GM06990 (cell line): ENCODE data around the gene LRRC46.

Experiments used
- DNase-seq: peaks from one replicate; pipeline ENCODE4 v3.0.0-alpha.2; 2011; ENCODE audit not compliant: insufficient read length; ENCODE audit errors: extremely low read depth
- H3K27me3 ChIP-seq: replicated peaks from 2 replicates; pipeline ENCODE4 v1.6.0; 2011; ENCODE audit warnings: low read length; ENCODE audit not compliant: control insufficient read depth, insufficient read depth
- H3K36me3 ChIP-seq: 2 replicates; pipeline ENCODE4 v1.5.1; 2011; ENCODE audit warnings: low read length; ENCODE audit not compliant: control insufficient read depth, insufficient read depth
- H3K4me3 ChIP-seq: replicated peaks from 2 replicates; pipeline ENCODE4 v1.5.1; 2011; ENCODE audit warnings: low read depth, mild to moderate bottlenecking, control low read depth, low read length
- CTCF ChIP-seq: IDR thresholded peaks from 2 replicates; pipeline ENCODE4 v1.5.1; 2011; ENCODE audit warnings: low read length, control low read depth, mild to moderate bottlenecking, inconsistent platforms; ENCODE audit not compliant: insufficient read depth, poor library complexity, severe bottlenecking

Gene LRRC46

DNA sequence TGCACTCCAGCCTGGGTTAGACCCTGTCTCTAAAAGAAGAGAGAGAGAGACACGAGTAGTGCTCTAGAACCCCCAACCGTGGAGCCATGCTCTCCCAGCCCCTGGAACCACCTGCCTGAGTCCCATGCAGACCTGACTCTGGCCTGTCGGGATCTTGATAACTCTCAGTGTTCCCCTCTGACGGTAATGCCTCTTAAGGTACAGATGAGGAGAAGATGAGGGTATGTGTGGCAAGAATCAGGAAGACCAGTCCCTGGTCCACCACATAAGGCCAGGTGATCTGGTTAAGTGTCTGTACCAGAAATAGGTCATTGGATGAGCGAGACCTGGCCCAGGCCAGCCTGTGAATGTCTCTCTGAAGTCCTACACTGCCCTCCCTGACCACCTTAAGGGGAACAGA, 28.3 kb upstream of the LRRC46 start:
- Histone ChIP-seq H3K27me3 (no peaks in the 10 kb centered on the region), H3K4me3 (no peak overlapping the region), H3K36me3 (peaks cover 2% of the 10 kb centered on the region)
- TF ChIP-seq CTCF: no peak
- no peak for DNase-seq

- no peaks in the 10 kb centered on the region for H3K27me3 ChIP-seq
These were observed 27.7 kb upstream of the LRRC46 start for GRCh38 chr17:47803751-47804150.

DNA sequence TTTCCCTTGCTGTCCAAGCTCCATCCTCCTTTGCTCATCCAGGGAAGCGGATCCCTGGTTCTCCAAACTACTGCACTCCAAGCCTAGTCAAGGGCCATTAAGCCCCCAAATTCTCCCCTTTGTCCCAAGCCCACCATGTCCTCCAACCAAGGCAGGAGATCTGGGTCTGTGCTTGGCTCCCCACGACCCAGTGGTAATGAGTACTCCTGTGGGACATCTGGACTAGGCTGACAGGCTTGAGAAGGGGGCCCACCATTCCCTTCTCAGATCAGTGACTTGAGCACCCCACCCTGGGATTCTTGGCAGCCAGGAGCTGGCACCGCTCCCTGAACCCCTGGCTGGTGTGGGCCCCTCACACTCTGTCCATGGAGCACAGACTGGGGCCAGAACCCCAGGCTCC, 27.0 kb upstream of the LRRC46 start:
- no peak for TF ChIP-seq CTCF
- no peak for DNase-seq

More at GRCh38 chr17:47803751-47804150, 27.7 kb upstream of the LRRC46 start:
- Histone ChIP-seq H3K36me3 (peaks cover 5% of the 10 kb centered on the region), H3K4me3 (no peak overlapping the region)
- no peak for TF ChIP-seq CTCF
- no peak for DNase-seq

GRCh38 chr17:47806026-47806912, 25.2 kb upstream of the LRRC46 start:
- H3K4me3 ChIP-seq: no peak overlapping the region
- DNase-seq: no peak
- peaks cover 16% of the 10 kb centered on the region for H3K36me3 ChIP-seq
- no peaks in the 10 kb centered on the region for H3K27me3 ChIP-seq
- TF ChIP-seq CTCF: no peak

More for the DNA sequence above, 27.0 kb upstream of the LRRC46 start:
- Histone ChIP-seq H3K27me3 (no peaks in the 10 kb centered on the region), H3K4me3 (no peak overlapping the region), H3K36me3 (peaks cover 11% of the 10 kb centered on the region)

GRCh38 chr17:47806913-47807255, 24.6 kb upstream of the LRRC46 start:
- no peak for DNase-seq
- TF ChIP-seq CTCF: no peak
- Histone ChIP-seq H3K4me3 (no peak overlapping the region), H3K36me3 (peaks cover 16% of the 10 kb centered on the region), H3K27me3 (no peaks in the 10 kb centered on the region)
